ENCODE data around the gene DEFB124. TPM values are rescaled to one million over a fixed set of nuclear protein-coding genes. Genes with fewer than 3 reads are reported as not detected.

The DEFB124 gene
- total RNA-seq, 2 donors from 2014 or later, result not detected

GRCh38 chr20:31494131-31494530 lies 19.2 kb upstream of the DEFB124 start:
- Histone ChIP-seq H3K36me3 (ENCODE audit: control insufficient read depth, insufficient read depth, low read length) (no peaks in the 10 kb centered on the region), H3K4me1 (ENCODE audit: control insufficient read depth, insufficient read depth, low read length) (no peaks in the 10 kb centered on the region), H3K27me3 (ENCODE audit: control insufficient read depth, insufficient read depth, low read length, poor library complexity, severe bottlenecking) (no peaks in the 10 kb centered on the region), H3K4me3 (ENCODE audit: low read length) (no peak overlapping the region), H3K27ac (ENCODE audit: low read depth, low read length) (no peak overlapping the region), H3K9me3 (ENCODE audit: control insufficient read depth, low read length) (peaks cover 4% of the 10 kb centered on the region), H3K9ac (ENCODE audit: extremely low read depth, low read length, poor library complexity, severe bottlenecking) (no peak overlapping the region)
- Mint-ChIP-seq H3K36me3 (ENCODE audit: low read depth) (no peaks in the 10 kb centered on the region), H3K27me3 (ENCODE audit: insufficient read depth) (peaks cover 51% of the 10 kb centered on the region), H3K4me3 (no peak overlapping the region), H3K9me3 (peaks cover 76% of the 10 kb centered on the region), H3K4me1 (no peaks in the 10 kb centered on the region), H3K27ac (no peak overlapping the region)
- WGBS, 2 experiments (ENCODE audit: insufficient coverage in 1 of 2, insufficient read length in 1 of 2), result 29 to 57% methylated on average over 1 to 2 of the region's 2 CpGs
- DNase-seq, result peak; percentile 90
- TF ChIP-seq CTCF (conservative IDR thresholded peaks at IDR 0.05), result peak; percentile 73

DNA sequence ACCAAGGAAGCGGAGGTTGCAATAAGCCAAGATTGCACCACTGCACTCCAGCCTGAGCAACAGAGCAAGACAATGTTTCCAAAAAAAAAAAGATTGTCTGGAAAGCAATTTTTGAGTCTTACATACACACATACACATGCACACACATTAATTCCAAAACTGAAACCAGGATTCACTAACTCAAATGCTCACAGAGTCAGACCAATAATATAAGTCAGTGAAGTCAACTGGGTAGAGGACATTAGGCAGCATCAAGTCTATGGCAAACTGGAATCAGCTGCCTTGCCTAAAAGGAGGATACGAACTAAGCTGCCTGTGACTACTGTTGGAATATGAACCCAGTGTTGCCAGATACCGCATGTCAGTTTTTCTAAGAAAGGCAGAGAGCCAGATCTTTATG lies 15.8 kb upstream of the DEFB124 start:
- Histone ChIP-seq H3K9ac (ENCODE audit: extremely low read depth, low read length, poor library complexity, severe bottlenecking) (no peak overlapping the region), H3K4me1 (ENCODE audit: control insufficient read depth, insufficient read depth, low read length) (no peaks in the 10 kb centered on the region), H3K9me3 (ENCODE audit: control insufficient read depth, low read length) (peaks cover 16% of the 10 kb centered on the region), H3K4me3 (ENCODE audit: low read length) (no peak overlapping the region), H3K27me3 (ENCODE audit: control insufficient read depth, insufficient read depth, low read length, poor library complexity, severe bottlenecking) (no peaks in the 10 kb centered on the region), H3K27ac (ENCODE audit: low read depth, low read length) (no peak overlapping the region), H3K36me3 (ENCODE audit: control insufficient read depth, insufficient read depth, low read length) (no peaks in the 10 kb centered on the region)
- peaks cover 79% of the 10 kb centered on the region for H3K9me3 Mint-ChIP-seq
- H3K36me3 Mint-ChIP-seq (ENCODE audit: low read depth), result no peaks in the 10 kb centered on the region
- DNase-seq, result no peak
- H3K27me3 Mint-ChIP-seq (ENCODE audit: insufficient read depth), result peaks cover 41% of the 10 kb centered on the region
- TF ChIP-seq CTCF (conservative IDR thresholded peaks at IDR 0.05), result no peak
- no peaks in the 10 kb centered on the region for H3K4me1 Mint-ChIP-seq
- 82 to 88% methylated on average over 3 of the region's 3 CpGs for WGBS, 2 experiments (ENCODE audit: insufficient coverage in 1 of 2, insufficient read length in 1 of 2)
- H3K27ac Mint-ChIP-seq, result no peak overlapping the region
- H3K4me3 Mint-ChIP-seq, result no peak overlapping the region

DNA sequence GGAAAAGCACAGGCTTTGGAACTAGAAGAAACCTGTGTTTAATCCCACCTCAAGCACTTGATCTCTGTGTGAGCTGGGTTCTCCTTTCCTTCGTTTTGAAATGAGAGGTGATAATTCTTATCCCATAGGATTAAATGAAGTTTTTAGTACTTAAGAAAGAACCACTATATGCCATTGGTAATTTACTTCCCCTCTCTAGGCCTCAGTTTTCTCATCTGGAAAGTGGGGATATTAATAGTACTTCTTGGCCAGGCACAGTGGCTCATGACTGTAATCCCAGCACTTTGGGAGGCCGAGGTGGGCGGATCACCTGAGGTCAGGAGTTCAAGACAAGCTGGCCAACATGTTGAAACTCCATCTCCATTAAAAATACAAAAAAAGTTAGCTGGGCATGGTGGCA lies 14.2 kb upstream of the DEFB124 start:
- no peak overlapping the region for H3K9ac ChIP-seq (ENCODE audit: extremely low read depth, low read length, poor library complexity, severe bottlenecking)
- no peak overlapping the region for H3K27ac ChIP-seq (ENCODE audit: low read depth, low read length)
- H3K36me3 Mint-ChIP-seq (ENCODE audit: low read depth), result no peaks in the 10 kb centered on the region
- no peak for TF ChIP-seq CTCF (conservative IDR thresholded peaks at IDR 0.05)
- H3K27ac Mint-ChIP-seq, result no peak overlapping the region
- no peaks in the 10 kb centered on the region for H3K4me1 ChIP-seq (ENCODE audit: control insufficient read depth, insufficient read depth, low read length)
- H3K4me3 Mint-ChIP-seq, result no peak overlapping the region
- no peaks in the 10 kb centered on the region for H3K36me3 ChIP-seq (ENCODE audit: control insufficient read depth, insufficient read depth, low read length)
- WGBS, 2 experiments (ENCODE audit: insufficient coverage in 1 of 2, insufficient read length in 1 of 2), result 56 to 76% methylated on average over 2 of the region's 3 CpGs
- peaks cover 79% of the 10 kb centered on the region for H3K9me3 Mint-ChIP-seq
- H3K4me3 ChIP-seq (ENCODE audit: low read length), result no peak overlapping the region
- peaks cover 22% of the 10 kb centered on the region for H3K9me3 ChIP-seq (ENCODE audit: control insufficient read depth, low read length)
- peaks cover 43% of the 10 kb centered on the region for H3K27me3 Mint-ChIP-seq (ENCODE audit: insufficient read depth)
- no peaks in the 10 kb centered on the region for H3K27me3 ChIP-seq (ENCODE audit: control insufficient read depth, insufficient read depth, low read length, poor library complexity, severe bottlenecking)
- no peak for DNase-seq
- no peaks in the 10 kb centered on the region for H3K4me1 Mint-ChIP-seq
